Thoracic aorta (tissue), 2 donors: Measurements from ENCODE around the gene CRACR2A. TPM values are rescaled to one million over a fixed set of nuclear protein-coding genes. Genes with fewer than 3 reads are reported as not detected.

Source experiments
- ATAC-seq: fragments of 150-250 bp; one replicate; pipeline ENCODE4 v1.8.0; 2017; ENCODE audit warnings: low read depth; ENCODE audit not compliant: insufficient number of reproducible peaks, low FRiP score
- DNase-seq: peaks from one replicate; pipeline ENCODE4 v3.0.0-alpha.2; 2020; ENCODE audit warnings: low spot score
- H3K27ac ChIP-seq, 2 donors: fragments of 200-600 bp; sonication (generic); 1 replicate in 1 of 2; 2 replicates in 1 of 2; pipeline ENCODE4 v1.5.1; 2016; ENCODE audit warnings: mild to moderate bottlenecking in 2 of 2, moderate library complexity in 2 of 2
- H3K27me3 ChIP-seq: fragments of 200-600 bp; sonication (generic); replicated peaks from 2 replicates; pipeline ENCODE4 v1.6.0; 2016; ENCODE audit warnings: mild to moderate bottlenecking; ENCODE audit not compliant: insufficient read depth
- H3K36me3 ChIP-seq: fragments of 200-600 bp; sonication (generic); one replicate; pipeline ENCODE4 v1.5.1; 2016
- H3K4me1 ChIP-seq, 2 donors: fragments of 200-600 bp; sonication (generic); 1 replicate in 1 of 2; 2 replicates in 1 of 2; pipeline versions ENCODE4 v1.5.1 to v1.6.0; 2016; ENCODE audit warnings: low read depth in 2 of 2, mild to moderate bottlenecking in 1 of 2; ENCODE audit not compliant: control insufficient read depth in 1 of 2
- H3K4me3 ChIP-seq: fragments of 200-600 bp; sonication (generic); 2 replicates; pipeline ENCODE4 v1.5.1; 2016; ENCODE audit warnings: mild to moderate bottlenecking
- H3K9me3 ChIP-seq: fragments of 200-600 bp; sonication (generic); 2 replicates; pipeline ENCODE4 v1.5.1; 2016
- CTCF ChIP-seq: fragments of 200-600 bp; sonication (generic); IDR thresholded peaks from one replicate; pipeline ENCODE4 v1.5.1; 2019; ENCODE audit warnings: antibody characterized with exemption
- total RNA-seq, 2 donors: library from RNA; depleted of rRNA; stranded (reverse); fragments of >200 nt; gene quantifications; one replicate each; pipeline versions ENCODE4 v1.1.0 to v1.2.3, GENCODE V29; 2016

The CRACR2A gene
- total RNA-seq, 2 donors from 2014 or later, result 2.2 to 2.7 TPM

GRCh38 chr12:3622822-3623690, 129.9 kb downstream of the CRACR2A start:
- peaks cover 0 to 18% of the 10 kb centered on the region in 2 donors for H3K4me1 ChIP-seq
- no peak for ATAC-seq
- no peak overlapping the region for H3K4me3 ChIP-seq
- no peak for DNase-seq
- no peak for TF ChIP-seq CTCF
- H3K27me3 ChIP-seq, result no peaks in the 10 kb centered on the region
- no peaks in the 10 kb centered on the region for H3K36me3 ChIP-seq
- no peaks in the 10 kb centered on the region for H3K9me3 ChIP-seq
- no peak overlapping the region for H3K27ac ChIP-seq

GRCh38 chr12:3622021-3622821, 130.7 kb downstream of the CRACR2A start:
- Histone ChIP-seq H3K9me3 (no peaks in the 10 kb centered on the region), H3K27ac (no peak overlapping the region), H3K27me3 (no peaks in the 10 kb centered on the region), H3K4me1 (peaks cover 0 to 18% of the 10 kb centered on the region in 2 donors), H3K36me3 (no peaks in the 10 kb centered on the region), H3K4me3 (no peak overlapping the region)
- DNase-seq (no peak), ATAC-seq (no peak)
- no peak for TF ChIP-seq CTCF

GRCh38 chr12:3620856-3621255, 132.1 kb downstream of the CRACR2A start:
- DNase-seq (no peak), ATAC-seq (no peak)
- no peak overlapping the region for H3K27ac ChIP-seq
- no peaks in the 10 kb centered on the region for H3K9me3 ChIP-seq
- TF ChIP-seq CTCF, result no peak
- H3K27me3 ChIP-seq, result no peaks in the 10 kb centered on the region
- H3K4me3 ChIP-seq, result no peak overlapping the region
- no peaks in the 10 kb centered on the region for H3K36me3 ChIP-seq
- H3K4me1 ChIP-seq, result peaks cover 0 to 18% of the 10 kb centered on the region in 2 donors

- Histone ChIP-seq H3K27me3 (no peaks in the 10 kb centered on the region), H3K9me3 (no peaks in the 10 kb centered on the region), H3K36me3 (no peaks in the 10 kb centered on the region), H3K27ac (no peak overlapping the region), H3K4me3 (no peak overlapping the region), H3K4me1 (peaks cover 0 to 16% of the 10 kb centered on the region in 2 donors)
- ATAC-seq, result no peak
- TF ChIP-seq CTCF, result no peak
- DNase-seq, result no peak
These were observed 135.3 kb downstream of the CRACR2A start for GRCh38 chr12:3617565-3617964.

GRCh38 chr12:3615862-3616261, 137.0 kb downstream of the CRACR2A start:
- Histone ChIP-seq H3K9me3 (no peaks in the 10 kb centered on the region), H3K27me3 (no peaks in the 10 kb centered on the region), H3K4me1 (peaks cover 0 to 19% of the 10 kb centered on the region in 2 donors), H3K36me3 (no peaks in the 10 kb centered on the region), H3K4me3 (no peak overlapping the region), H3K27ac (no peak overlapping the region)
- ATAC-seq (no peak), DNase-seq (no peak)
- TF ChIP-seq CTCF, result no peak
